ENCODE results near the gene OGDH.

DNA sequence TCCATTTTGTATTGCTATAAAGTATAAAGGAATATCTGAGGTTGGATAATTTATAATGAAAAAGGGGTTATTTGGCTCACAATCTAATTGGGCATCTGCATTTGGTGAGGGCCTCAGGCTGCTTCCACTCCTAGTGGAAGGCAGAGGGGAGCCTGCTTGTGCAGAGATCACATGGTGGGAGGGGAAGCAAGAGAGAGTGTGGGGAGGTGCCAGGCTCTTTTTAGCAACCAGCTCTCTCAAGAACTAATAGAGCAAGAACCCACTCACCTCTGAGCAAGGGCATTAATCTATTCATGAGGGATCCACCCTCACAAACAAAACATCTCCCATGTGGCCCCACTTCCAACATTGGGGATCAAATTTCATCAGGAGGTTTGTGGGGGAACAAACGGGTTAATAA is 64.6 kb downstream of the OGDH start:
- TF ChIP-seq, protein P1, sequence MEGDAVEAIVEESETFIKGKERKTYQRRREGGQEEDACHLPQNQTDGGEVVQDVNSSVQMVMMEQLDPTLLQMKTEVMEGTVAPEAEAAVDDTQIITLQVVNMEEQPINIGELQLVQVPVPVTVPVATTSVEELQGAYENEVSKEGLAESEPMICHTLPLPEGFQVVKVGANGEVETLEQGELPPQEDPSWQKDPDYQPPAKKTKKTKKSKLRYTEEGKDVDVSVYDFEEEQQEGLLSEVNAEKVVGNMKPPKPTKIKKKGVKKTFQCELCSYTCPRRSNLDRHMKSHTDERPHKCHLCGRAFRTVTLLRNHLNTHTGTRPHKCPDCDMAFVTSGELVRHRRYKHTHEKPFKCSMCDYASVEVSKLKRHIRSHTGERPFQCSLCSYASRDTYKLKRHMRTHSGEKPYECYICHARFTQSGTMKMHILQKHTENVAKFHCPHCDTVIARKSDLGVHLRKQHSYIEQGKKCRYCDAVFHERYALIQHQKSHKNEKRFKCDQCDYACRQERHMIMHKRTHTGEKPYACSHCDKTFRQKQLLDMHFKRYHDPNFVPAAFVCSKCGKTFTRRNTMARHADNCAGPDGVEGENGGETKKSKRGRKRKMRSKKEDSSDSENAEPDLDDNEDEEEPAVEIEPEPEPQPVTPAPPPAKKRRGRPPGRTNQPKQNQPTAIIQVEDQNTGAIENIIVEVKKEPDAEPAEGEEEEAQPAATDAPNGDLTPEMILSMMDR (IDR thresholded peaks at IDR 0.05; ENCODE audit: low read depth, low read length) = no peak
- TF ChIP-seq POLR2A (IDR thresholded peaks at IDR 0.05; ENCODE audit: extremely low read depth, insufficient read length) = no peak
